Suppressor macrophage (primary cell): ENCODE measurements around the gene PTTG1IP2.

Experiments used
- DNase-seq, 4 experiments: peaks; one replicate each; pipeline ENCODE4 v3.0.0-alpha.2; 2020 to 2022
- total RNA-seq, 17 experiments: gene quantifications; one replicate each; lab custom pipeline; 2026; ENCODE audit warnings: mixed read lengths in 6 of 17, inconsistent platforms in 3 of 17; lab: John Stamatoyannopoulos, UW

PTTG1IP2 gene
- total RNA-seq: 0 to 0.14 (median 0) reads per million in 17 experiments

- DNase-seq: no peak
Measured at GRCh38 chr7:90469554-90469953, at the start of gene PTTG1IP2. Gene PTTG1IP2 (plus strand): TSS chr7:90469639. CDS start chr7:90469787, 148 bp downstream.

DNA sequence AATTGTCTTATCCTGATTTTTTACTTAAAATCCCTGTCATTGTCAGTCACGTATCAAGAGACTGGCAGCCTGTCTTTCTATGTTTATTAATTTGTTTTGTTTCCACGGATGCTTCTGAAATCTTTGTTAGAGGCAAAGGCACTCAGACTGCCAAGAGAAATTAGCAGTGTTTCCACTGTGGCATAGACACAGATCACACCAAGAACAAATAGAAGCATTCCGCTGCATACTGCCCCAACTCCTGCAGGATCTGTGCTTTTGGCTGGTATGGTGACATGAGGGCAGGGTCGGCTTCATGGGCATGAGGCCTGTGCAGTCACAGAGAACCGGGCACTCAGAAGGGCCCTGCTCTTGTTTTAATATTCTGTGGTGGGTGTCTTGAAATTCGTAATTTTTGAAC, 47.8 kb upstream of the PTTG1IP2 start:
- DNase-seq: no peak

GRCh38 chr7:90424720-90425119, 44.7 kb upstream of the PTTG1IP2 start:
- no peak for DNase-seq

GRCh38 chr7:90425376-90425775, 44.1 kb upstream of the PTTG1IP2 start:
- DNase-seq: no peak

- DNase-seq: no peak
Measured at GRCh38 chr7:90430614-90431460, 38.6 kb upstream of the PTTG1IP2 start.

DNA sequence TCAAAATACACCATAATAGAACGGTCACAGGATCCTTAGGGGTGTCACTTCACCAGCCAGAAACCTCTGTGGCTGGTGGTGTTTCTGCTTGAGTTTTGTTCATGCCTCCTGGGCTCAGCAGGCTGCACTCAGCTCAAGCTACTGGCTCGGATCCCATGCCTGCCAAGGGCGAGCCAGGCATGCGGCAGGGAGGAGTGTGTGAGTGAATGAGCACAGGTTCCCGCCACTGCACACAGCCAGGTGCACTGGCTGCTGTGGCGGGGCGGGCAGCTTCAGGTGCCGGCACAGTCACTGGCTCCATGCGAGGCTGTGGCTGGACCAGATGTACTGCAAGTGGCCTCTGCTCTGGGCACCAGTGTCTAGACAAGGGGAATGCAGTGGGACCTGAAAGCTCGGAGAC, 36.7 kb upstream of the PTTG1IP2 start:
- no peak for DNase-seq

DNA sequence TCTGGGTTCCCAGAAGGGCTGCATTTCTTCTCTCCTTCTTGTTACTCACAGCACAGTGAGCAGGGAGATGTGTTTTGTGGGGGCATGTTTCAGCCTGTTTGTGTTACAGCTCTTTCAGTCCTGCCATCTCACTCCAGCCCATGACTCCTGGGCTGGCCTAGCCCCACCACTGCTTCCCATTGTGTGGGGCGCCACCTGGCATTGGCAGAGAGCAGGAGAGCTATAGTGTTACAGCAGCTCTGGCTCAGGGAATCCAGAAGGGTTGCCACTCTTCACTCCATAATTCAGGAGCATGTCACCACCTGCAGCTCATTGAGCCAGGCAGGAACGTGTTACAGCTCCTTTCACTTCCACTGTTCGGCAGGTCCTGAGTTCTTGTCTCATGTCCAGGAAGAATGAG, 36.2 kb upstream of the PTTG1IP2 start:
- no peak for DNase-seq

- DNase-seq: no peak
Measured at GRCh38 chr7:90445633-90446032, 23.8 kb upstream of the PTTG1IP2 start.

- DNase-seq: no peak
Measured at GRCh38 chr7:90446137-90446899, 23.1 kb upstream of the PTTG1IP2 start.

GRCh38 chr7:90453259-90453891, 16.1 kb upstream of the PTTG1IP2 start:
- DNase-seq: no peak

- no peak for DNase-seq
Measured at GRCh38 chr7:90453931-90454330, 15.5 kb upstream of the PTTG1IP2 start.

DNA sequence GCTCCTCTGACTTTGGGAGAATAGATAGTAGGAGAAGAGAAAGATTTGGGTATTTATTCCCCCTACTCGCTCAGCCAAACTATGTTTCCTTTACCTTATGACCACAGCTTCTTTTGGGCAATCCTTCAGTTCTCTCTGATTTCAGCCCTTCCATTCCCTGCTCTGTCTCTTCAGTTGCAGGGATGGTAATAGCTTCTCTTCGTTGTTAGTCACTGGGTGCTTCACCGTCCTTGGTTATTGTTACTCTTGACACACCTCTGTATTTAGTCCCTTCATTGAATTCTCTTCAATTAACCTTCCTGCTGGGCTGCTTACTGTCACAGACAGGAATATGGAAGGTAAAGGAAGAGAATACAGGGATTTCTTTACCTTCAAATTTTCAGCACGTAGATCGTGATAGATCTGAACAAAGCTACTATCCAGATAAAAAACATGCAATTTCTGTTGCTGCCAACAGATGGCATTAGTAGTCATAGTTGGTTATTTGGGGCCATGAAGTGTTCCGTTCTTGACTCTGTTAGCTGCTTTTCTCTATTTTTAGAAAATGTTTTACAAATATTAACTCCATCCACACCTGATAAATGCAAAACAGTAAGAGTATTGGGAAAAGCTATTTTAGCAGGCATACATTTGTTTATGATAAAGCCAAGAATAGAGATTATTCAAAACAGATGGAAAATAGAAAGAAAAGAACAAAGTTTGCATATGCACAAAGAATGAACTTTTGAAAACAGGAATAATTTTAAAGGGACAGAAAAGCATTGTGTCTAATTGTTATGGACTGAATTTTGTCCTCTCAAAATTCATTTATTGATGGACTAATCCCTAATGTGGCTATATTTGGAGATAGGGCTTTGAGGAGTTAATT, 14.0 kb upstream of the PTTG1IP2 start:
- DNase-seq: peak; percentile 16 to 71 (median 54)

DNA sequence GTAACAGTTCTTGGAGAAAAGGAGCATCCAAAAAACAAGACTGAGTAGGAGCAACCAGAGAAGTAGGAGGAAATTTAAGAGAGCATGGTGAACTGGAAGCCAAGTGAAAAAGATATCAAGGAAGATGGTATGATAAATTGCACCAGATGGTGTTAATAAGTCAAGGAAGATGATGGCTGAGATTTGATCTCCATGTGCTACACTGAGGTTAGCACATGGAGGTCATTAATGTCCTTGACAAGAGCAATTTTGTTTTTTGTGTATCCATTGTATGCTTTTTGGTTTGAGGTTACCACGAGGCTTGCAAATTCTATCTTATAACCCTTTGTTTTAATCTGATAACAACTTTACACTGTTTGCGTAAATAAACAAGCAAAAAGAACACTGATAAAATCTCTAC, 11.3 kb upstream of the PTTG1IP2 start:
- DNase-seq: no peak

DNA sequence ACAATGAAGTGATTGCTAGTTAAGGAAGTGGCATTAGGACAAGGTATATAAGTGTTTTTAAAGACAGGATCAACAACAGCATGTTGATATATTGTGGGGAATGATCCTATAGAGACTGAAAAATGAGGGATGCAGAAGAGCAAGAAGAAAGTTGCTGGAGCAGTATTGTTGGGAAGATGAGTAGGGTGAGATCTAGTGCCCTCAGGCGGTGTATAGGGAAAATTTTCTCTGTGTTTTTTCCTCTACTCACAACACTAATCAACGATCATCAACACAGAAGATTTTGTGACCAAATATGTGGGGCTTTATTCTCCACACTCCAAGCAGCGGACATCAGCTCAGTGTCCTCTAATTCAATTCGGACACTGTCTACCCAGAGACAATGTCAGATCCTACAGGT, 9.6 kb upstream of the PTTG1IP2 start:
- DNase-seq: no peak

- DNase-seq: peak; percentile 63 to 88 (median 79)
Measured at GRCh38 chr7:90461219-90461618, 8.2 kb upstream of the PTTG1IP2 start.

- peak; percentile 18 to 76 (median 51) for DNase-seq
Measured at GRCh38 chr7:90463151-90463628, 6.2 kb upstream of the PTTG1IP2 start.

DNA sequence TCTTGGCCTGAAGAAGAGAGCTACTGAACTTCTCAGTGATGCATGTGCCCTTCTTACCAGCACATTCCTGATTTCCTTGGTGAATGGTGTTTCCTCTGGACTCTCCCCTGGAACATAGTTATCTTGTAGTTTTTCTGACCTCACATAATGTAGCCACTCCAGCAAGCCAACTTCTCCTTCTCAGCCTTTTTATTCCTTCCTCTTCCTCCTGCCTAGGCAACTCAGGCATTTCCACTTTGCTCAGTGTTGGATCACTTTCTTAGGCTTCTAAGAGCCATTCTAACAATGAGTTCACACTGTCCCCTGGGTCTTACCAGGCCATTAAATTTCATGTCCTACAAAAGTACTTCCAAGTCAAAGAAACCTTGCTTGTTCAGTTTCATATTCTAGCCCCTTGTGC, 3.6 kb upstream of the PTTG1IP2 start:
- peak in 3 of 4 experiments; percentile 10 to 32 (median 25) for DNase-seq

- no peak for DNase-seq
Measured at GRCh38 chr7:90472805-90473540, 3.5 kb downstream of the PTTG1IP2 start.

DNA sequence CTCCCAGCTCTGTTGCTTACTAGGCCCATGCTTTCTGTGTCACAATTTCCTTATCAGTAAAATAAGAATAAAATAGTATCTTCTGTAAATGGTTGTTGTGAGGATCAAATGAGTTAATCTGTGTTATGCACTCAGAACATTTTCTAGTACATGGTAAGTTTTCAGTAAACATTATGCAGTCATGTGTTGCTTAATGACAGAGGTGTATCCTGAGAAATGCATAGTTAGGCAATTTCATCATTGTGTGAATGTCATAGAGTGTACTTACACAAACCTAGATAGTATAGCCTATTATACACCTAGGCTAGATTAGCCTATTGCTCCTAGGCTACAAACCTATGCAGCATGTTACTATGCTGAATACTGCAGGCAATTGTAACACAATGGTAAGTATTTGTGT, 4.4 kb downstream of the PTTG1IP2 start:
- DNase-seq: no peak

DNA sequence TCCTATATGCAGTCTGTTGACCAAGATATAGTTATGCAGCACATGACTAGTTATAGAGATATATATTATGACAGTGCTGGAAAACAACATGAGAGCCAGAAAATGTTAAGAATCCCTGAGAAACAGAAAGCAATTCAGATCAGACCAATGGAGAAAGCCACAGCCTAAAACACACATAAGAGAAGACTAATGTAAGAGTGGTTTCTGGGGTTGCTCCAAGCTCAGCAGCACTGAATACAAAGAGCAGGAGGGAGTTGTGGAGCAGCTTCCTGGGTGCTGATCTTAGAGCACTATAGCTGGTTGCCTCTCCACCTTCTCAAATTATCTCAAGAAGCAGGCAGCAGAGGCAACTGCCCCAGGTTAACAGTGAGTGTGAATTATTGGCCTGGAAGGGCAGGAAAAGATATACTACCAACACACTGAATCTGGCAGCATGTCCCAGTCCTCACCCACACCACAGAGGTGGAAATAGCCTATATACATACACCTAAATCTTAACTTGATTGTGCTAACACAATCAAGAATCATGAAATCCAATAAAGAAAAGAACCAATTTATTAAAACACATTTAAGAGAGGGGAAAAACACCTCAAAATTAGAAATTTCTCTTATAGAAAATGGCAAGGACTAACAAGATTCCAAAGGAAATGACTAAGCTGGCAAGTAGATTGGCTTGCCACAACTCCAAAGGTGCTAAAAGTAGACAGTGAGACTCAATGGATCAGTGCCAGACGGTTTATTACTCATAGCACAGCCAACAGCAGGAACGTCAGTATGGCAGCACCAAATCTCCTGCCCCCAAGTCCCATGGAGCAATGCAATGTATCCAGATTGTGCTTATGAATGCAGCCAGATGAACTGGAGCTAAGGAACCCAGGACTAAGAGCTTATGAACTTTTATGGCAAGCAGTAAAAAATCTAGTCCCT, 5.1 kb downstream of the PTTG1IP2 start:
- no peak for DNase-seq
